ENCODE results near the gene NSUN4.

- TF ChIP-seq CTCF (IDR thresholded peaks at IDR 0.05) = no peak
- TF ChIP-seq POLR2A (IDR thresholded peaks at IDR 0.05) = no peak
- TF ChIP-seq EP300 (IDR thresholded peaks at IDR 0.05) = no peak
Observed at GRCh38 chr1:46368791-46369190, 28.2 kb downstream of the NSUN4 start.
